ENCODE measurements around the gene GRK7. TPM values are rescaled to one million over a fixed set of nuclear protein-coding genes. Genes with fewer than 3 reads are reported as not detected.
"Not testable (repeated sequence)": the region's sequence is repeated elsewhere in the genome, so short reads cannot be mapped to it uniquely, and the experiment has no call there.

Gene GRK7
- total RNA-seq, 1 donor from 2014 or later, result not detected

DNA sequence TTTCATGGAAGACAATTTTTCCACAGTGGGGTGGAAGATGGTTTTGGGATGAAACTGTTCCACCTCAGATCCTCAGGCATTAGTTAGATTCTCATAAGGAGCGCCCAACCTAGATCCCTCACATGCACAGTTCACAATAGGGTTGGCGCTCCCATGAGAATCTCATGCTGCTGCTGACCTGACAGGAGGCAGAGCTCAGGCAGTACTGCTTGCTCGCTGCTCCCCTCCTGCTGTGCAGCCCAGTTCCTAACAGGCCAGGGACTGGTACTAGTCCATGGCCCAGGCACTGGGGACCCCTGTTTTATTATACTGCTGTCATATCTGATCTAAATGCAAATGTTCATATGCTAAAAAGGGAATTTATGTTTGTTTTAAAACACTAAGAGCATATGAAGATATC is 9.8 kb upstream of the GRK7 start:
- TF ChIP-seq, protein P1, sequence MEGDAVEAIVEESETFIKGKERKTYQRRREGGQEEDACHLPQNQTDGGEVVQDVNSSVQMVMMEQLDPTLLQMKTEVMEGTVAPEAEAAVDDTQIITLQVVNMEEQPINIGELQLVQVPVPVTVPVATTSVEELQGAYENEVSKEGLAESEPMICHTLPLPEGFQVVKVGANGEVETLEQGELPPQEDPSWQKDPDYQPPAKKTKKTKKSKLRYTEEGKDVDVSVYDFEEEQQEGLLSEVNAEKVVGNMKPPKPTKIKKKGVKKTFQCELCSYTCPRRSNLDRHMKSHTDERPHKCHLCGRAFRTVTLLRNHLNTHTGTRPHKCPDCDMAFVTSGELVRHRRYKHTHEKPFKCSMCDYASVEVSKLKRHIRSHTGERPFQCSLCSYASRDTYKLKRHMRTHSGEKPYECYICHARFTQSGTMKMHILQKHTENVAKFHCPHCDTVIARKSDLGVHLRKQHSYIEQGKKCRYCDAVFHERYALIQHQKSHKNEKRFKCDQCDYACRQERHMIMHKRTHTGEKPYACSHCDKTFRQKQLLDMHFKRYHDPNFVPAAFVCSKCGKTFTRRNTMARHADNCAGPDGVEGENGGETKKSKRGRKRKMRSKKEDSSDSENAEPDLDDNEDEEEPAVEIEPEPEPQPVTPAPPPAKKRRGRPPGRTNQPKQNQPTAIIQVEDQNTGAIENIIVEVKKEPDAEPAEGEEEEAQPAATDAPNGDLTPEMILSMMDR (IDR thresholded peaks at IDR 0.05), result no peak
- no peak overlapping the region for H3K4me3 Mint-ChIP-seq (ENCODE audit: unreplicated experiment)
- H3K4me1 Mint-ChIP-seq (ENCODE audit: low read depth), result no peaks in the 10 kb centered on the region
- peaks cover 3% of the 10 kb centered on the region for H3K36me3 Mint-ChIP-seq (ENCODE audit: low read depth)
- no peak overlapping the region for H3K27ac Mint-ChIP-seq (ENCODE audit: unreplicated experiment)
- DNase-seq (ENCODE audit: low spot score), result no peak
- H3K9me3 Mint-ChIP-seq (ENCODE audit: low read depth), result no peaks in the 10 kb centered on the region
- H3K27me3 Mint-ChIP-seq (ENCODE audit: low read depth), result no peaks in the 10 kb centered on the region

DNA sequence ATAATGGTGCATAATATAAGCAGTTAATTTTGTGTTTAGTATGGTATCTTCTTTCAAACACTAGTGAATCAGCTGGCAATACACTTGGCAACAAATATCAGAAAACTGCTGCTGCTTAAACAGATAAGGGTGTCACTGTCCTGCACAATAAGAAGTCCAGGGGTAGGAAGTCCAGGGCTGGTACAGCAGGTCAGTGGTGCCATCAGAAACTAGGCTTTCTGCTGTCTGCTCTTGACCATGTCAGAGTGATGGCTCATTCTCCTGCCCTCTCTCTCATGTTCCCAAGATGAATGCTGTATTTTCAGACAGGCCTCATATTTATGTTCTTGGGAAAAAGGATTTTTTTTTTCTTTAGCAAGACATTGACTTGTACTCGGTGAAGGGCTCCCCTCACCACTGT is 9.2 kb upstream of the GRK7 start:
- H3K4me1 Mint-ChIP-seq (ENCODE audit: low read depth), result no peaks in the 10 kb centered on the region
- H3K9me3 Mint-ChIP-seq (ENCODE audit: low read depth), result no peaks in the 10 kb centered on the region
- H3K4me3 Mint-ChIP-seq (ENCODE audit: unreplicated experiment), result no peak overlapping the region
- DNase-seq (ENCODE audit: low spot score), result no peak
- peaks cover 1% of the 10 kb centered on the region for H3K36me3 Mint-ChIP-seq (ENCODE audit: low read depth)
- TF ChIP-seq, protein P1 (IDR thresholded peaks at IDR 0.05), result no peak
- no peaks in the 10 kb centered on the region for H3K27me3 Mint-ChIP-seq (ENCODE audit: low read depth)
- H3K27ac Mint-ChIP-seq (ENCODE audit: unreplicated experiment), result no peak overlapping the region

DNA sequence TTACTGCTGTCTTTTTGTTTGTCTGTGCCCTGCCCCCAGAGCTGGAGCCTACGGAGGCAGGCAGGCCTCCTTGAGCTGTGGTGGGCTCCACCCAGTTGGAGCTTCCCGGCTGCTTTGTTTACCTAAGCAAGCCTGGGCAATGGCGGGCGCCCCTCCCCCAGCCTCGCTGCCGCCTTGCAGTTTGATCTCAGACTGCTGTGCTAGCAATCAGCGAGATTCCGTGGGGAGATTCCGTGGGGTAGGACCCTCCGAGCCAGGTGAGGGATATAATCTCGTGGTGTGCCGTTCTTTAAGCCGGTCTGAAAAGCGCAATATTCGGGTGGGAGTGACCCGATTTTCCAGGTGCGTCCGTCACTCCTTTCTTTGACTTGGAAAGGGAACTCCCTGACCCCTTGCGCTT is 656 bp upstream of the GRK7 start:
- not testable (repeated sequence) for DNase-seq (ENCODE audit: low spot score); H3K27ac Mint-ChIP-seq (ENCODE audit: unreplicated experiment); H3K9me3 Mint-ChIP-seq (ENCODE audit: low read depth); H3K36me3 Mint-ChIP-seq (ENCODE audit: low read depth); H3K4me1 Mint-ChIP-seq (ENCODE audit: low read depth); H3K27me3 Mint-ChIP-seq (ENCODE audit: low read depth)
- H3K4me3 Mint-ChIP-seq (ENCODE audit: unreplicated experiment), result peak overlapping the region; percentile 36

DNA sequence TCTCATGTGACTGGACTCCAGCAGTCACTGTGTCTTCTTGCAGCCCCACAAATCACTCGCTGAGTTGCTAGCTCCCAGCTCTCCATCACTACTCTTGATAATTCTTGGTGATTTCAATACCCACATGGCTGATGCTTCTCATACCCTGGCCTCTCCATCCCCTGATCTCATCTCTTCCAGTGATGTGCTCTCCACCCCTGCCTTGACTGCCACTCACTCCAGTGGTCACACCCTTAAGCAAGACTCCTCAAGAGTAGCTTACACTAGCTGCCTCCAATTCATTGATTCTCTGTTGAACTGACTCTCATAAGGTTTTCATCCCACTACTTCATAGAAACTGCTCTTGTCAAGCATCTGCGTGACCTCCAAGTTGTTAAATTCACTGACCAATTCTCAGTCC is 837 bp downstream of the GRK7 start:
- Mint-ChIP-seq H3K27ac (ENCODE audit: unreplicated experiment) (no peak overlapping the region), H3K4me1 (ENCODE audit: low read depth) (peaks cover 4% of the 10 kb centered on the region), H3K9me3 (ENCODE audit: low read depth) (no peaks in the 10 kb centered on the region), H3K36me3 (ENCODE audit: low read depth) (no peaks in the 10 kb centered on the region), H3K4me3 (ENCODE audit: unreplicated experiment) (no peak overlapping the region), H3K27me3 (ENCODE audit: low read depth) (no peaks in the 10 kb centered on the region)
- DNase-seq (ENCODE audit: low spot score), result no peak
- TF ChIP-seq, protein P1 (IDR thresholded peaks at IDR 0.05), result no peak

DNA sequence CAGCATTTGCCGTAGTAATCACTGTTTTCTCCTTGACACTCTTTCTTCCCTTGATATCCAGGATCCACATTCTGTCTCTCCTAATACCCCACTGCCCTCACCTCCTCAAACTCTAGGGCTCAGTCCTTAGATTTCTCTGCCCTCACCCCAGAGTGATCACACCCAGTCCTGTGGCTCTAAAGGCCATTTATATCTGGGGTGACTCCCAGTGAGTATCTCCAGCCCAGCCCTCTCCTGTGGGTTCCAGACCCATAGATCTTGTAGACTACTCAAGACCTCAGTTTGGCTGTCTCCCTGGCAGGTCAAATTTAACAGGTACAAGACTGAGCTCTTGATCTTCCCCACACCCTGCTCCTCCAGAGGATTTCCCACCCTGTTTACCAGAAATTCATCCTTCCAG is 1.3 kb downstream of the GRK7 start:
- TF ChIP-seq, protein P1 (IDR thresholded peaks at IDR 0.05), result no peak
- Mint-ChIP-seq H3K9me3 (ENCODE audit: low read depth) (no peaks in the 10 kb centered on the region), H3K27me3 (ENCODE audit: low read depth) (peaks cover 1% of the 10 kb centered on the region), H3K36me3 (ENCODE audit: low read depth) (no peaks in the 10 kb centered on the region), H3K27ac (ENCODE audit: unreplicated experiment) (no peak overlapping the region), H3K4me3 (ENCODE audit: unreplicated experiment) (no peak overlapping the region), H3K4me1 (ENCODE audit: low read depth) (peaks cover 4% of the 10 kb centered on the region)
- DNase-seq (ENCODE audit: low spot score), result no peak

DNA sequence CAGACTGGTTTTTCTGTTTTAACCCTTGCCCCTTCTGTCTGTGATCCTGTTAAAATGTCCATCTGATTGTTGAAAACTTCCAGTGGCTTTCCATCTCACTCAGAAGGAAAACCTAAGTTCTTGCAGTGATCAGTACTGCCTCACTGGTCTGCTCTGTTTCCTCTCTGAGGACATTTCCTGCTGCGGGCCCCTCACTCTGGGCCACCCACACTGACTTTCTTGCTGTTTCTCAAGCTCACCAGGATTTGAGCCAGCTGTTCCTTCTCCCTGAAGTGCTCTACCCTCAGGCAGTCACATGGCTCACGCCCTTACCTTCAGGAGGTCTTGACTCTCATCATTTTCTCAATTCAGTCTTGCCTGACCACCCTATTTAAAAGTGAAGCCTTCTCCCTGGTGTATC is 1.8 kb downstream of the GRK7 start:
- DNase-seq (ENCODE audit: low spot score), result no peak
- Mint-ChIP-seq H3K9me3 (ENCODE audit: low read depth) (no peaks in the 10 kb centered on the region), H3K36me3 (ENCODE audit: low read depth) (no peaks in the 10 kb centered on the region), H3K27me3 (ENCODE audit: low read depth) (peaks cover 1% of the 10 kb centered on the region), H3K4me1 (ENCODE audit: low read depth) (peaks cover 4% of the 10 kb centered on the region), H3K4me3 (ENCODE audit: unreplicated experiment) (no peak overlapping the region), H3K27ac (ENCODE audit: unreplicated experiment) (no peak overlapping the region)
- TF ChIP-seq, protein P1 (IDR thresholded peaks at IDR 0.05), result no peak

Measured in chondrocyte (in vitro differentiated cells).